GM19328 (cell line): ENCODE measurements around the gene PDHX.
"Not testable (repeated sequence)": the region's sequence is repeated elsewhere in the genome, so short reads cannot be mapped to it uniquely, and the experiment has no call there.

Source experiments
- ATAC-seq: cut with Tn5 transposase; IDR thresholded peaks from one replicate; pipeline ENCODE4 v1.9.1; 2021; ENCODE audit warnings: mild to moderate bottlenecking, moderate library complexity; ENCODE audit not compliant: unreplicated experiment

The PDHX gene

GRCh38 chr11:34910817-34911216 lies 5.6 kb upstream of the PDHX start:
- ATAC-seq = no peak

GRCh38 chr11:34911676-34912075 lies 4.7 kb upstream of the PDHX start:
- no peak for ATAC-seq

- not testable (repeated sequence) for ATAC-seq
Observed at GRCh38 chr11:34913556-34913955, 2.9 kb upstream of the PDHX start.

GRCh38 chr11:34915136-34916014 lies 1.0 kb upstream of the PDHX start:
- peak; percentile 6 for ATAC-seq

- no peak for ATAC-seq
Observed at GRCh38 chr11:34916843-34917770, 689 bp downstream of the PDHX start.

- ATAC-seq = no peak
Observed at GRCh38 chr11:34921156-34921555, 4.7 kb downstream of the PDHX start.

GRCh38 chr11:34924714-34925113 lies 8.3 kb downstream of the PDHX start:
- ATAC-seq = no peak

GRCh38 chr11:34926101-34926830 lies 9.8 kb downstream of the PDHX start:
- ATAC-seq = no peak

GRCh38 chr11:34926831-34927132 lies 10.4 kb downstream of the PDHX start:
- no peak for ATAC-seq

GRCh38 chr11:34928268-34928959 lies 12.0 kb downstream of the PDHX start:
- no peak for ATAC-seq

- ATAC-seq = no peak
Observed at GRCh38 chr11:34928960-34929680, 12.7 kb downstream of the PDHX start.

- ATAC-seq = no peak
Observed at GRCh38 chr11:34929794-34930763, 13.7 kb downstream of the PDHX start.

GRCh38 chr11:34936945-34937629 lies 20.7 kb downstream of the PDHX start:
- ATAC-seq = no peak

GRCh38 chr11:34938611-34939010 lies 22.2 kb downstream of the PDHX start:
- ATAC-seq = no peak

- ATAC-seq = no peak
Observed at GRCh38 chr11:34940026-34940677, 23.7 kb downstream of the PDHX start.

GRCh38 chr11:34941688-34942087 lies 25.3 kb downstream of the PDHX start:
- ATAC-seq = no peak

- no peak for ATAC-seq
Observed at GRCh38 chr11:34944692-34945091, 28.3 kb downstream of the PDHX start.

GRCh38 chr11:34948696-34949095 lies 32.3 kb downstream of the PDHX start:
- ATAC-seq = no peak
